Karpas-422 (cell line): ENCODE data around the gene ZP1. TPM values are rescaled to one million over a fixed set of nuclear protein-coding genes. Genes with fewer than 3 reads are reported as not detected.
"Not testable (repeated sequence)": the region's sequence is repeated elsewhere in the genome, so short reads cannot be mapped to it uniquely, and the experiment has no call there.

Source experiments
- DNase-seq: peaks from one replicate; pipeline ENCODE4 v3.0.0-alpha.2; 2015
- H2AFZ ChIP-seq: fragments of 200-600 bp; sonication (generic); 2 replicates; pipeline ENCODE4 v1.6.1; 2014; ENCODE audit warnings: antibody characterized with exemption, low read length, mixed read lengths
- H3K27ac ChIP-seq: fragments of 200-600 bp; sonication (generic); 2 replicates; pipeline ENCODE4 v1.5.1; 2014; ENCODE audit warnings: mild to moderate bottlenecking, low read length, moderate library complexity
- H3K27me3 ChIP-seq: fragments of 200-600 bp; sonication (generic); 2 replicates; pipeline ENCODE4 v1.6.1; 2014; ENCODE audit warnings: low read length, mixed read lengths
- H3K36me3 ChIP-seq: fragments of 200-600 bp; sonication (generic); 2 replicates; pipeline ENCODE4 v1.6.1; 2014; ENCODE audit warnings: low read length, mixed read lengths; ENCODE audit not compliant: insufficient read depth
- H3K4me1 ChIP-seq: fragments of 200-600 bp; sonication (generic); 2 replicates; pipeline ENCODE4 v1.6.1; 2014; ENCODE audit warnings: mild to moderate bottlenecking, low read length, mixed read lengths
- H3K4me2 ChIP-seq: fragments of 200-600 bp; sonication (generic); 2 replicates; pipeline ENCODE4 v1.6.1; 2014; ENCODE audit warnings: low read length, low read depth, mild to moderate bottlenecking; ENCODE audit not compliant: poor library complexity, severe bottlenecking
- H3K4me3 ChIP-seq: fragments of 200-600 bp; sonication (generic); 2 replicates; pipeline ENCODE4 v1.5.1; 2014; ENCODE audit warnings: mild to moderate bottlenecking, antibody characterized with exemption, low read length, mixed read lengths
- H3K79me2 ChIP-seq: fragments of 200-600 bp; sonication (generic); 2 replicates; pipeline ENCODE4 v1.6.1; 2014; ENCODE audit warnings: mild to moderate bottlenecking, low read length, mixed read lengths
- H3K9ac ChIP-seq: fragments of 200-600 bp; sonication (generic); 2 replicates; pipeline ENCODE4 v1.6.0; 2014; ENCODE audit warnings: low read length
- H3K9me2 ChIP-seq: fragments of 200-600 bp; sonication (generic), shearing (Covaris generic); replicated peaks from 2 replicates; pipeline ENCODE4 v1.6.0; 2014; ENCODE audit warnings: mild to moderate bottlenecking, low read length, moderate library complexity; ENCODE audit not compliant: insufficient read depth
- H3K9me3 ChIP-seq: fragments of 300-700, 200-600 bp; sonication (generic); 2 replicates; pipeline ENCODE4 v1.6.1; 2014; ENCODE audit warnings: low read length, mixed read lengths
- H4K20me1 ChIP-seq: fragments of 200-600 bp; sonication (generic); 2 replicates; pipeline ENCODE4 v1.6.1; 2014; ENCODE audit warnings: mild to moderate bottlenecking, antibody characterized with exemption, low read length, low read depth; ENCODE audit not compliant: insufficient read depth
- total RNA-seq: library from RNA; depleted of rRNA; stranded (reverse); fragments of >200 nt; shearing (Covaris generic); gene quantifications from 2 replicates; pipeline ENCODE4 v1.2.3, GENCODE V29; 2014; ENCODE audit warnings: low replicate concordance

The ZP1 gene
- total RNA-seq, 1 experiment from 2014 or later, result not detected

- H3K79me2 ChIP-seq, result peaks cover 41% of the 10 kb centered on the region
- no peak overlapping the region for H3K9ac ChIP-seq
- peaks cover 23% of the 10 kb centered on the region for H3K4me1 ChIP-seq
- H3K27ac ChIP-seq, result no peak overlapping the region
- H3K9me3 ChIP-seq, result no peaks in the 10 kb centered on the region
- no peaks in the 10 kb centered on the region for H3K9me2 ChIP-seq
- H4K20me1 ChIP-seq, result peaks cover 41% of the 10 kb centered on the region
- DNase-seq, result no peak
- H3K4me2 ChIP-seq, result no peak overlapping the region
- peaks cover 50% of the 10 kb centered on the region for H3K36me3 ChIP-seq
- H3K4me3 ChIP-seq, result no peak overlapping the region
- no peak overlapping the region for H2AFZ ChIP-seq
- H3K27me3 ChIP-seq, result no peaks in the 10 kb centered on the region
Measured at GRCh38 chr11:60902625-60903024, 35.3 kb downstream of the ZP1 start.

- Histone ChIP-seq H3K27ac (peak overlapping the region; percentile 86; the same call in 1 of the 2 replicates), H3K4me2 (peak overlapping the region; percentile 89), H3K4me1 (peaks cover 26% of the 10 kb centered on the region), H3K79me2 (peaks cover 36% of the 10 kb centered on the region), H4K20me1 (peaks cover 29% of the 10 kb centered on the region), H3K9me2 (no peaks in the 10 kb centered on the region), H3K27me3 (no peaks in the 10 kb centered on the region), H2AFZ (no peak overlapping the region), H3K9me3 (no peaks in the 10 kb centered on the region), H3K36me3 (peaks cover 34% of the 10 kb centered on the region; the same call in 1 of the 2 replicates), H3K9ac (peak overlapping the region; percentile 93), H3K4me3 (peak overlapping the region; percentile 83)
- DNase-seq, result no peak
Measured at GRCh38 chr11:60905047-60905446, 37.7 kb downstream of the ZP1 start.

GRCh38 chr11:60905551-60906113, 38.3 kb downstream of the ZP1 start:
- H3K4me1 ChIP-seq, result peaks cover 32% of the 10 kb centered on the region
- H3K27me3 ChIP-seq, result no peaks in the 10 kb centered on the region
- H3K9me2 ChIP-seq, result no peaks in the 10 kb centered on the region
- H4K20me1 ChIP-seq, result peaks cover 29% of the 10 kb centered on the region
- H3K9me3 ChIP-seq, result no peaks in the 10 kb centered on the region
- H3K36me3 ChIP-seq, result peaks cover 34% of the 10 kb centered on the region; the same call in 1 of the 2 replicates
- peak overlapping the region; percentile 89 for H3K4me2 ChIP-seq
- H3K79me2 ChIP-seq, result peaks cover 36% of the 10 kb centered on the region
- H3K9ac ChIP-seq, result peak overlapping the region; percentile 93
- H3K4me3 ChIP-seq, result peak overlapping the region; percentile 83
- peak overlapping the region; percentile 86 for H3K27ac ChIP-seq
- no peak overlapping the region for H2AFZ ChIP-seq
- DNase-seq, result no peak

DNA sequence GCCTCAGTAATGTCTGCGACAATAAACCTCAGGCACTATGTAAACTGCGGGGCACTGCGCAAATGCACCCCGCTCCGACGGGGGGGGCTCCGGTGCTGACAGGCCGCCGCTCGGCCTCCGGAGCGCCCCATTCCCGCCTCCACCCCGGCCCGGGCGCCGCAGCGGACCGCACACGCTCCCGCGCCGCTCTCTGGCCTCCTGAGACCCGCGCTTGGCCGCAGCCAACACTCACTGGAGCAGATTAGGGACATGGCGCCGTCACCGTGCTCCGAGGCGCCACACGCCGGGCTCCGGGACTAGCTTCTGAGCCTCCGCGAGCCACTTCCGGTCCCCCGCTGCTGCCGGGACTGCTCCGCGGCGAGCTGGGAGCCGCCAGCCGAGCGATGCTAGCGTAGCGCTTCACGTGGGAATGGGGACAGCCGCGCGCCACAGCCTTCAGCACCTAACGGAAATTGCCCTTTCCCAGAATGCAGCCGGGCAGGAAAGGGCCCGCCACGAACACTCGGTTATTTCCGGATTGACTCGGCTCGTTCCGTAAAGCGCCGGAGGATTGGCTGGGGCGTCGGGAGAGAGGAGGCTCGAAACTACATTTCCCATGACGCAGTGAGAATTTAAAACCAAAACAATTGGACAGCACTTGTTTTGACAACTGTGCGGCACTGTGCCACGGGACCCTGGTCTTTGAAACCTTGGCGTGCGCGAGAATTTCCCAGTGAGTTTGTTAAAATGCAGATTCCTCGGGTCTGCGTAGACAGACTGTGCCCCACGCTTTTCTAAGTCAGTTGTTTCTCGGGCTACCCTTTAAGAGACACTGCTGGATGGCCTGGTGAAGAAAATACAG, 39.0 kb downstream of the ZP1 start, which contains the start of gene PRPF19:
PRPF19 (minus strand) TSS at position 454 of the 841 bp plus-strand sequence; CDS start at position 251, 203 bp downstream.
- Histone ChIP-seq H3K79me2 (peaks cover 36% of the 10 kb centered on the region), H4K20me1 (peaks cover 29% of the 10 kb centered on the region), H3K4me1 (peaks cover 35% of the 10 kb centered on the region), H3K4me3 (peak within 1 kb of the TSS; percentile 83), H3K9ac (peak within 1 kb of the TSS; percentile 93), H3K9me2 (no peaks in the 10 kb centered on the region), H3K4me2 (peak within 1 kb of the TSS; percentile 89), H3K36me3 (peaks cover 32% of the 10 kb centered on the region; the same call in 1 of the 2 replicates), H3K9me3 (no peaks in the 10 kb centered on the region), H2AFZ (peak within 1 kb of the TSS; percentile 95), H3K27me3 (no peaks in the 10 kb centered on the region), H3K27ac (peak within 1 kb of the TSS; percentile 86)
- peak; percentile 99 for DNase-seq

DNA sequence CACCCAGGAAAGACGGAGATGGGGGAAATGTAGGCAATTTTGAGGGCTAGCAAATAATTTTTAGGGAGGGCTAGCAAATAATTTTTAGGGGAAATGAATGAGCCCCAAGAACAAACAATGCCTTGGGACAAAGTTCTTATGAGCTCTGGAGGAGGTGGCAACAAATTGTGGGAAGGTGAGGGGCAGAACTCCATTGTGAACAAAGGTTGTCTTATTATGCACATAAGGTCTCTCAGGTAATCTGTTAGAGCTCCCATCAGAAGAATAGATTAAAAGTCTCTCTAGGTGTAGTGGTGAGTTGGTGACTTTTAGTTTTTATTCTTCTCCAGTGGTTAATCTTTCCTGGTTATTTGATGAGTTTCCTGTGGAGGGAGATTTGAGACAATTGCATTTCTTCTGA, 41.5 kb downstream of the ZP1 start:
- Histone ChIP-seq H3K9ac (no peak overlapping the region), H3K9me2 (no peaks in the 10 kb centered on the region), H3K36me3 (peaks cover 12% of the 10 kb centered on the region; the same call in 1 of the 2 replicates), H3K4me3 (no peak overlapping the region), H3K4me1 (peaks cover 44% of the 10 kb centered on the region), H3K79me2 (peaks cover 25% of the 10 kb centered on the region), H3K4me2 (no peak overlapping the region), H4K20me1 (peaks cover 15% of the 10 kb centered on the region), H3K9me3 (no peaks in the 10 kb centered on the region), H2AFZ (no peak overlapping the region), H3K27me3 (no peaks in the 10 kb centered on the region), H3K27ac (no peak overlapping the region)
- DNase-seq, result no peak

GRCh38 chr11:60909680-60910280, 42.4 kb downstream of the ZP1 start:
- H3K9me3 ChIP-seq, H2AFZ ChIP-seq, H3K27ac ChIP-seq, H3K27me3 ChIP-seq, DNase-seq, H3K9ac ChIP-seq, H3K4me2 ChIP-seq, H3K36me3 ChIP-seq, H3K4me3 ChIP-seq, H3K9me2 ChIP-seq, H4K20me1 ChIP-seq: not testable (repeated sequence)
- peaks cover 22% of the 10 kb centered on the region for H3K79me2 ChIP-seq
- H3K4me1 ChIP-seq, result peaks cover 44% of the 10 kb centered on the region

- Histone ChIP-seq H3K36me3 (no peaks in the 10 kb centered on the region), H3K9me3 (no peaks in the 10 kb centered on the region), H3K9ac (no peak overlapping the region), H4K20me1 (no peaks in the 10 kb centered on the region; the same call in 1 of the 2 replicates), H3K4me3 (no peak overlapping the region), H2AFZ (no peak overlapping the region), H3K27ac (no peak overlapping the region), H3K27me3 (no peaks in the 10 kb centered on the region), H3K4me2 (no peak overlapping the region), H3K4me1 (peaks cover 44% of the 10 kb centered on the region), H3K79me2 (peaks cover 22% of the 10 kb centered on the region), H3K9me2 (no peaks in the 10 kb centered on the region)
- no peak for DNase-seq
Measured at GRCh38 chr11:60910281-60910687, 42.9 kb downstream of the ZP1 start.
